ENCODE measurements around the gene ZNF627. TPM values are rescaled to one million over a fixed set of nuclear protein-coding genes. Genes with fewer than 3 reads are reported as not detected.
"Not testable (repeated sequence)": the region's sequence is repeated elsewhere in the genome, so short reads cannot be mapped to it uniquely, and the experiment has no call there.

ZNF627 gene
- total and polyA plus RNA-seq, 2 experiments from 2014 or later, result 7.8 to 21.2 TPM

- Histone ChIP-seq H3K4me2 (peak within 1 kb of the TSS; percentile 85), H3K36me3 (replicated peaks; ENCODE audit: insufficient read depth, low read depth) (no peaks in the 10 kb centered on the region), H3K4me1 (ENCODE audit: insufficient read depth) (peaks cover 13% of the 10 kb centered on the region), H3K79me2 (peaks cover 30% of the 10 kb centered on the region), H3K27me3 (no peaks in the 10 kb centered on the region), H4K20me1 (ENCODE audit: insufficient read depth, poor library complexity, severe bottlenecking) (peaks cover 24% of the 10 kb centered on the region), H3K27ac (peak within 1 kb of the TSS; percentile 67), H3K9me3 (ENCODE audit: low read depth) (no peaks in the 10 kb centered on the region), H2AFZ (peak within 1 kb of the TSS; percentile 87), H3K9me2 (replicated peaks; ENCODE audit: insufficient read depth) (no peaks in the 10 kb centered on the region), H3K4me3 (peak within 1 kb of the TSS; percentile 53)
- DNase-seq (ENCODE audit: low spot score), result peak; percentile 100
- 7% methylated on average over 54 of the region's 57 CpGs for WGBS (ENCODE audit: low lambda C conversion rate, missing lambda C conversion rate)
- TF ChIP-seq EZH2phosphoT487 (IDR thresholded peaks at IDR 0.05; ENCODE audit: low read depth, severe bottlenecking, unreplicated experiment) (no peak), CTCF (IDR thresholded peaks at IDR 0.05; ENCODE audit: poor library complexity) (peak; percentile 28)
Measured at GRCh38 chr19:11558881-11559828, 38.1 kb upstream of the ZNF627 start, which contains the start of gene ELOF1. Gene ELOF1, minus strand, starts transcription at chr19:11559230. Its CDS starts 4,883 bp downstream, at chr19:11554347.

GRCh38 chr19:11560404-11561051, 36.8 kb upstream of the ZNF627 start:
- no peak overlapping the region for H3K27ac ChIP-seq
- H3K9me3 ChIP-seq (ENCODE audit: low read depth), result no peaks in the 10 kb centered on the region
- H3K79me2 ChIP-seq, result peaks cover 30% of the 10 kb centered on the region
- H3K9me2 ChIP-seq (replicated peaks; ENCODE audit: insufficient read depth), result no peaks in the 10 kb centered on the region
- peak; percentile 81 for DNase-seq (ENCODE audit: low spot score)
- peak; percentile 51 for TF ChIP-seq CTCF (IDR thresholded peaks at IDR 0.05; ENCODE audit: poor library complexity)
- TF ChIP-seq EZH2phosphoT487 (IDR thresholded peaks at IDR 0.05; ENCODE audit: low read depth, severe bottlenecking, unreplicated experiment), result no peak
- H4K20me1 ChIP-seq (ENCODE audit: insufficient read depth, poor library complexity, severe bottlenecking), result peaks cover 21% of the 10 kb centered on the region
- H3K36me3 ChIP-seq (replicated peaks; ENCODE audit: insufficient read depth, low read depth), result no peaks in the 10 kb centered on the region
- no peak overlapping the region for H2AFZ ChIP-seq
- peaks cover 13% of the 10 kb centered on the region for H3K4me1 ChIP-seq (ENCODE audit: insufficient read depth)
- WGBS (ENCODE audit: low lambda C conversion rate, missing lambda C conversion rate), result 29% methylated on average over 9 of the region's 9 CpGs
- H3K27me3 ChIP-seq, result no peaks in the 10 kb centered on the region
- H3K4me3 ChIP-seq, result no peak overlapping the region
- peak overlapping the region; percentile 85 for H3K4me2 ChIP-seq

GRCh38 chr19:11563532-11563931, 33.8 kb upstream of the ZNF627 start:
- Histone ChIP-seq H3K4me3 (no peak overlapping the region), H4K20me1 (ENCODE audit: insufficient read depth, poor library complexity, severe bottlenecking) (peaks cover under 1% of the 10 kb centered on the region), H3K9me3 (ENCODE audit: low read depth) (no peaks in the 10 kb centered on the region), H3K27me3 (no peaks in the 10 kb centered on the region), H3K79me2 (peaks cover 4% of the 10 kb centered on the region), H3K9me2 (replicated peaks; ENCODE audit: insufficient read depth) (no peaks in the 10 kb centered on the region), H3K4me1 (ENCODE audit: insufficient read depth) (peaks cover 5% of the 10 kb centered on the region), H2AFZ (no peak overlapping the region), H3K27ac (no peak overlapping the region), H3K4me2 (no peak overlapping the region), H3K36me3 (replicated peaks; ENCODE audit: insufficient read depth, low read depth) (no peaks in the 10 kb centered on the region)
- 88% methylated on average over 8 of the region's 8 CpGs for WGBS (ENCODE audit: low lambda C conversion rate, missing lambda C conversion rate)
- no peak for DNase-seq (ENCODE audit: low spot score)
- TF ChIP-seq CTCF (IDR thresholded peaks at IDR 0.05; ENCODE audit: poor library complexity), result no peak
- TF ChIP-seq EZH2phosphoT487 (IDR thresholded peaks at IDR 0.05; ENCODE audit: low read depth, severe bottlenecking, unreplicated experiment), result no peak
- no peak for TF ChIP-seq EZH2 (IDR thresholded peaks at IDR 0.05; ENCODE audit: borderline replicate concordance)

GRCh38 chr19:11564082-11564807, 33.0 kb upstream of the ZNF627 start:
- H2AFZ ChIP-seq; H3K4me1 ChIP-seq (ENCODE audit: insufficient read depth); H3K4me2 ChIP-seq; H4K20me1 ChIP-seq (ENCODE audit: insufficient read depth, poor library complexity, severe bottlenecking); H3K27me3 ChIP-seq; H3K27ac ChIP-seq; H3K9me2 ChIP-seq (replicated peaks; ENCODE audit: insufficient read depth); H3K4me3 ChIP-seq; DNase-seq (ENCODE audit: low spot score); H3K79me2 ChIP-seq; H3K36me3 ChIP-seq (replicated peaks; ENCODE audit: insufficient read depth, low read depth); H3K9me3 ChIP-seq (ENCODE audit: low read depth): not testable (repeated sequence)
- WGBS (ENCODE audit: low lambda C conversion rate, missing lambda C conversion rate), result 95% methylated on average over 6 of the region's 6 CpGs

- H3K4me1 ChIP-seq (ENCODE audit: insufficient read depth); H2AFZ ChIP-seq; H3K4me2 ChIP-seq; H3K9me2 ChIP-seq (replicated peaks; ENCODE audit: insufficient read depth); H3K9me3 ChIP-seq (ENCODE audit: low read depth); DNase-seq (ENCODE audit: low spot score); H3K36me3 ChIP-seq (replicated peaks; ENCODE audit: insufficient read depth, low read depth); H3K79me2 ChIP-seq; H3K27ac ChIP-seq; H3K27me3 ChIP-seq; H3K4me3 ChIP-seq; H4K20me1 ChIP-seq (ENCODE audit: insufficient read depth, poor library complexity, severe bottlenecking): not testable (repeated sequence)
- WGBS (ENCODE audit: low lambda C conversion rate, missing lambda C conversion rate), result 87% methylated on average over 5 of the region's 5 CpGs
Measured at GRCh38 chr19:11565649-11565980, 31.7 kb upstream of the ZNF627 start.

Data from hepatocyte (in vitro differentiated cells).